Tibial nerve (tissue), 4 donors: ENCODE results near the gene GINS2.

ENCODE experiments used
- CTCF ChIP-seq, 5 experiments: fragments of 200-600 bp in 3 of 5; fragments of 450-650 bp in 2 of 5; sonication (generic) in 3 of 5; IDR thresholded peaks; one replicate each; pipeline ENCODE4 v1.5.1; 2016 to 2019; ENCODE audit warnings: antibody characterized with exemption in 5 of 5, mild to moderate bottlenecking in 3 of 5, moderate library complexity in 2 of 5
- EP300 ChIP-seq, 2 donors: sonication (generic); formaldehyde crosslinking; IDR thresholded peaks; one replicate each; pipeline ENCODE4 v1.6.1; 2017; ENCODE audit warnings: antibody characterized with exemption in 2 of 2, mild to moderate bottlenecking in 1 of 2
- POLR2A ChIP-seq, 2 donors: fragments of 450-650 bp; IDR thresholded peaks; one replicate each; pipeline ENCODE4 v1.6.1; 2017; ENCODE audit warnings: antibody characterized with exemption in 2 of 2, mild to moderate bottlenecking in 2 of 2, moderate library complexity in 2 of 2

- no peak for TF ChIP-seq EP300 (IDR thresholded peaks at IDR 0.05)
- no peak for TF ChIP-seq CTCF (IDR thresholded peaks at IDR 0.05)
- no peak for TF ChIP-seq POLR2A (IDR thresholded peaks at IDR 0.05)
Observed at GRCh38 chr16:85657267-85657650, 31.5 kb downstream of the GINS2 start.
